CD14-positive monocyte (primary cell): Measurements from ENCODE around the gene MAPK14. TPM values are rescaled to one million over a fixed set of nuclear protein-coding genes. Genes with fewer than 3 reads are reported as not detected.

Source experiments
- DNase-seq, 3 donors: peaks; one replicate each; pipeline ENCODE4 v3.0.0-alpha.2; 2011 to 2022
- H2AFZ ChIP-seq: 2 replicates; pipeline ENCODE4 v1.6.0; 2012; ENCODE audit warnings: mild to moderate bottlenecking, low read depth, low read length, inconsistent platforms; ENCODE audit not compliant: insufficient read depth, poor library complexity, severe bottlenecking
- H3K27ac ChIP-seq, 2 donors: 1 replicate in 1 of 2; 2 replicates in 1 of 2; pipeline ENCODE4 v1.5.1; 2012 to 2013; ENCODE audit warnings: low read length in 2 of 2, control low read depth in 1 of 2, inconsistent platforms in 1 of 2, low read depth in 1 of 2, mild to moderate bottlenecking in 1 of 2
- H3K27me3 ChIP-seq, 2 donors: one replicate each; pipeline versions ENCODE4 v1.6.0 to v1.6.1; 2011 to 2013; ENCODE audit warnings: low read length in 2 of 2; ENCODE audit not compliant: control insufficient read depth in 2 of 2, insufficient read depth in 2 of 2
- H3K36me3 ChIP-seq, 2 donors: replicated peaks in 1 of 2; 1 replicate in 1 of 2; 2 replicates in 1 of 2; pipeline versions ENCODE4 v1.5.1 to v1.6.1; 2012 to 2013; ENCODE audit warnings: low read length in 2 of 2, control low read depth in 1 of 2, inconsistent platforms in 1 of 2, mild to moderate bottlenecking in 1 of 2; ENCODE audit not compliant: insufficient read depth in 2 of 2, control insufficient read depth in 1 of 2
- H3K4me1 ChIP-seq, 2 donors: 1 replicate in 1 of 2; 2 replicates in 1 of 2; pipeline versions ENCODE4 v1.5.1 to v1.6.1; 2012 to 2013; ENCODE audit warnings: low read length in 2 of 2, control low read depth in 1 of 2, inconsistent platforms in 1 of 2, mild to moderate bottlenecking in 1 of 2, moderate library complexity in 1 of 2; ENCODE audit not compliant: insufficient read depth in 2 of 2, control insufficient read depth in 1 of 2
- H3K4me2 ChIP-seq: replicated peaks from 2 replicates; pipeline ENCODE3; 2012; ENCODE audit warnings: low read length, moderate library complexity, mild to moderate bottlenecking; ENCODE audit not compliant: poor library complexity, severe bottlenecking; ENCODE audit errors: extremely low read depth
- H3K4me3 ChIP-seq, 3 experiments: fragments of 200-600 bp in 1 of 3; sonication (generic) in 1 of 3; replicated peaks in 1 of 3; 1 replicate in 2 of 3; 2 replicates in 1 of 3; pipeline ENCODE4 v1.5.1; 2011 to 2013; ENCODE audit warnings: low read length in 3 of 3, mild to moderate bottlenecking in 3 of 3, control low read depth in 2 of 3, low read depth in 2 of 3, inconsistent platforms in 1 of 3, moderate library complexity in 1 of 3
- H3K79me2 ChIP-seq: 2 replicates; pipeline ENCODE4 v1.6.0; 2012; ENCODE audit warnings: mild to moderate bottlenecking, control low read depth, inconsistent platforms, low read length, moderate library complexity; ENCODE audit not compliant: insufficient read depth
- H3K9ac ChIP-seq: 2 replicates; pipeline ENCODE4 v1.6.0; 2017; ENCODE audit warnings: low read length, mild to moderate bottlenecking; ENCODE audit not compliant: insufficient read depth, poor library complexity, severe bottlenecking
- H3K9me3 ChIP-seq, 2 donors: replicated peaks in 1 of 2; 1 replicate in 1 of 2; 2 replicates in 1 of 2; pipeline versions ENCODE4 v1.5.1 to v1.6.1; 2012 to 2013; ENCODE audit warnings: low read length in 2 of 2, control low read depth in 1 of 2; ENCODE audit not compliant: control insufficient read depth in 1 of 2, insufficient read depth in 1 of 2
- H4K20me1 ChIP-seq: 2 replicates; pipeline ENCODE4 v1.6.0; 2012; ENCODE audit warnings: mild to moderate bottlenecking, low read length, control low read depth, moderate library complexity; ENCODE audit not compliant: insufficient read depth
- H3K27ac Mint-ChIP-seq, 7 donors: one replicate each; pipeline ENCODE4 v1.8.0; 2020; ENCODE audit warnings: mild to moderate bottlenecking in 7 of 7, mixed read lengths in 7 of 7, moderate library complexity in 6 of 7, inconsistent platforms in 2 of 7
- H3K27me3 Mint-ChIP-seq, 3 donors: one replicate each; pipeline ENCODE4 v1.8.0; 2021 to 2022; ENCODE audit warnings: low read depth in 3 of 3, mild to moderate bottlenecking in 3 of 3, mixed read lengths in 3 of 3, moderate library complexity in 3 of 3, inconsistent platforms in 1 of 3
- H3K36me3 Mint-ChIP-seq, 2 donors: one replicate each; pipeline ENCODE4 v1.8.0; 2020; ENCODE audit warnings: mixed read lengths in 2 of 2, inconsistent platforms in 1 of 2, mild to moderate bottlenecking in 1 of 2
- H3K4me1 Mint-ChIP-seq: one replicate; pipeline ENCODE4 v1.8.0; 2020; ENCODE audit warnings: mild to moderate bottlenecking, mixed read lengths
- H3K4me3 Mint-ChIP-seq, 2 donors: one replicate each; pipeline ENCODE4 v1.8.0; 2020; ENCODE audit warnings: mild to moderate bottlenecking in 2 of 2, mixed read lengths in 2 of 2, moderate library complexity in 1 of 2
- H3K9me3 Mint-ChIP-seq, 7 donors: one replicate each; pipeline ENCODE4 v1.8.0; 2020 to 2022; ENCODE audit warnings: mixed read lengths in 7 of 7, mild to moderate bottlenecking in 6 of 7, moderate library complexity in 6 of 7, inconsistent platforms in 2 of 7
- WGBS: methylation state at CpG from one replicate; pipeline ENCODE4 v1.1.5; 2013; ENCODE audit warnings: missing lambda C conversion rate; ENCODE audit not compliant: insufficient coverage; 5-methylcytosine and 5-hydroxymethylcytosine counted together
- intact Hi-C, 2 donors: fragments of 100-400 bp; cut with micrococcal nuclease; formaldehyde crosslinking; loops; one replicate each; pipeline versions ENCODE4 v1.15.0 to v1.15.1; 2023
- polyA plus RNA-seq, 3 donors: library from polyadenylated mRNA; depleted of rRNA in 1 of 3; unstranded in 2 of 3; stranded (reverse) in 1 of 3; fragments of 300-500 nt in 2 of 3; fragments of >200 nt in 1 of 3; fragmentation: Illumina TruSeq in 2 of 3; gene quantifications; 1 replicate in 2 of 3; 2 replicates in 1 of 3; pipeline ENCODE4 v1.2.3, GENCODE V29; 2012 to 2021
- TF ChIP-seq, protein P1 (sequence below): fragments of 200-600 bp; IDR thresholded peaks from one replicate; pipeline ENCODE4 v1.8.0; 2022; ENCODE audit warnings: antibody characterized with exemption, mild to moderate bottlenecking

MAPK14 gene
- polyA plus RNA-seq, 3 donors: 56.6 to 96.6 (median 83.7) TPM

DNA sequence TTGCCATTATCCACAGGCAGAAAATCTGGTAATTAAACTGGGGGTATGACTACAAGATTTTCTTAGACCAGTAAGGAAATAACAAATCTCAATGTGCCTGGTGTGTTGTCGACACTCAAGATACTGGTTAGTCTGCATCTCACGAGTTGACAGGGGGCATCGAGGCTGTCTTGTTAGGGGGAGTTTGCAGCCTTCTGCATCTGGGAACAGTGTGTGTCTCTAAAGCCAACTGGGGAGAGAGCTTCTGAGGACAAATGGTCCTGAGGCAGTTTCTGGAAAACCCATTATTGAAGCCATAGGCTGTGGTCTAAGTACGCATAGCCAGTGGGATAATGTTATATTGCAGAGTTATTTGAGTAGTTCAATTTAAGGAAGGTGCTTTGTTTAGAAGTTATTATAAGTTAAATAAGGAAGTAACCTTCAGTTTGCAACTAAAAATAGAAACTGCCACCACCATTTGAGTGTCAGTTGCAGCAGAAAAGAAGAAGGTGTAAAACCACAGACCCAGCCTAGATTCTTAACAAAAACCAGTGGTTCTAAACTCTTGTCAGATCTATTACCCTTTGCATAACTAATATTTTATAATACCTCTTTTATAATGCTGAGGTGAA, 87.3 kb downstream of the MAPK14 start:
- H3K4me3 ChIP-seq: no peak overlapping the region
- no peak overlapping the region for H3K9ac ChIP-seq
- H3K4me1 Mint-ChIP-seq: peaks cover 55% of the 10 kb centered on the region
- H3K79me2 ChIP-seq: peaks cover 10% of the 10 kb centered on the region
- peaks cover 60% of the 10 kb centered on the region for H4K20me1 ChIP-seq
- intact Hi-C loops: no loop called here
- peaks cover 57 to 73% of the 10 kb centered on the region in 2 donors for H3K36me3 Mint-ChIP-seq
- no peaks in the 10 kb centered on the region for H3K9me3 ChIP-seq
- H3K4me1 ChIP-seq: peaks cover 42 to 65% of the 10 kb centered on the region in 2 donors
- H3K9me3 Mint-ChIP-seq: peaks cover 0 to 2% (median 0%) of the 10 kb centered on the region in 7 donors
- no peak overlapping the region for H2AFZ ChIP-seq
- H3K27ac Mint-ChIP-seq: peak overlapping the region; percentile 57 to 86 (median 73)
- TF ChIP-seq, protein P1, sequence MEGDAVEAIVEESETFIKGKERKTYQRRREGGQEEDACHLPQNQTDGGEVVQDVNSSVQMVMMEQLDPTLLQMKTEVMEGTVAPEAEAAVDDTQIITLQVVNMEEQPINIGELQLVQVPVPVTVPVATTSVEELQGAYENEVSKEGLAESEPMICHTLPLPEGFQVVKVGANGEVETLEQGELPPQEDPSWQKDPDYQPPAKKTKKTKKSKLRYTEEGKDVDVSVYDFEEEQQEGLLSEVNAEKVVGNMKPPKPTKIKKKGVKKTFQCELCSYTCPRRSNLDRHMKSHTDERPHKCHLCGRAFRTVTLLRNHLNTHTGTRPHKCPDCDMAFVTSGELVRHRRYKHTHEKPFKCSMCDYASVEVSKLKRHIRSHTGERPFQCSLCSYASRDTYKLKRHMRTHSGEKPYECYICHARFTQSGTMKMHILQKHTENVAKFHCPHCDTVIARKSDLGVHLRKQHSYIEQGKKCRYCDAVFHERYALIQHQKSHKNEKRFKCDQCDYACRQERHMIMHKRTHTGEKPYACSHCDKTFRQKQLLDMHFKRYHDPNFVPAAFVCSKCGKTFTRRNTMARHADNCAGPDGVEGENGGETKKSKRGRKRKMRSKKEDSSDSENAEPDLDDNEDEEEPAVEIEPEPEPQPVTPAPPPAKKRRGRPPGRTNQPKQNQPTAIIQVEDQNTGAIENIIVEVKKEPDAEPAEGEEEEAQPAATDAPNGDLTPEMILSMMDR: no peak
- WGBS: 0% methylated on average over 4 of the region's 4 CpGs
- no peaks in the 10 kb centered on the region for H3K27me3 ChIP-seq
- H3K4me3 Mint-ChIP-seq: no peak overlapping the region
- no peaks in the 10 kb centered on the region for H3K27me3 Mint-ChIP-seq
- peak in 2 of 3 donors; percentile 19 to 36 for DNase-seq
- peaks cover 26 to 69% of the 10 kb centered on the region in 2 donors for H3K36me3 ChIP-seq
- no peak overlapping the region for H3K4me2 ChIP-seq
- peak overlapping the region in 1 of 2 donors; percentile 67 for H3K27ac ChIP-seq

DNA sequence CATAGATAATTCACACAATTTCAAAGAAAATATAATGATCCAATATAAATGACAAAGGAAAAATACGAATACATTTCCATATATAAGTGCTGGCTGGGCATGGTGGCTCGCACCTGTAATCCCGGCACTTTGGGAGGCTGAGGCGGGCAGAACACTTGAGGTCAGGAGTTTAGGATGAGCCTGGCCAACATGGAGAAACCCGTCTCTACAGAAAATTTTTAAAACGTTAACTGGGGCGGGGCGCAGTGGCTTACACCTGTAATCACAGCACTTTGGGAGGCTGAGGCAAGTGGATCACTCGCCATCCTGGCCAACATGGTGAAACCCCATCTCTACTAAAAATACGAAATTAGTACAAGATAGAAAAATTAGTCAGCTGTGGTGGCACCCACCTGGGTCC, 87.8 kb downstream of the MAPK14 start:
- Mint-ChIP-seq H3K4me1 (peaks cover 61% of the 10 kb centered on the region), H3K27ac (peak overlapping the region in 5 of 7 donors; percentile 7 to 79 (median 73)), H3K4me3 (no peak overlapping the region), H3K9me3 (peaks cover 0 to 2% (median 0%) of the 10 kb centered on the region in 7 donors), H3K27me3 (no peaks in the 10 kb centered on the region), H3K36me3 (peaks cover 55 to 72% of the 10 kb centered on the region in 2 donors)
- Histone ChIP-seq H2AFZ (no peak overlapping the region), H3K27me3 (no peaks in the 10 kb centered on the region), H3K9ac (no peak overlapping the region), H3K79me2 (peaks cover 10% of the 10 kb centered on the region), H3K9me3 (no peaks in the 10 kb centered on the region), H3K4me2 (no peak overlapping the region), H3K4me1 (peaks cover 47 to 70% of the 10 kb centered on the region in 2 donors), H3K4me3 (no peak overlapping the region), H4K20me1 (peaks cover 60% of the 10 kb centered on the region), H3K27ac (peak overlapping the region in 1 of 2 donors; percentile 67), H3K36me3 (peaks cover 21 to 66% of the 10 kb centered on the region in 2 donors)
- WGBS: 91% methylated on average over 4 of the region's 10 CpGs
- TF ChIP-seq, protein P1: no peak
- intact Hi-C loops: no loop called here
- DNase-seq: no peak
